ENCODE data around the gene ZBTB20. TPM values are rescaled to one million over a fixed set of nuclear protein-coding genes. Genes with fewer than 3 reads are reported as not detected.

ZBTB20 gene
- total RNA-seq: 95.2 TPM

DNA sequence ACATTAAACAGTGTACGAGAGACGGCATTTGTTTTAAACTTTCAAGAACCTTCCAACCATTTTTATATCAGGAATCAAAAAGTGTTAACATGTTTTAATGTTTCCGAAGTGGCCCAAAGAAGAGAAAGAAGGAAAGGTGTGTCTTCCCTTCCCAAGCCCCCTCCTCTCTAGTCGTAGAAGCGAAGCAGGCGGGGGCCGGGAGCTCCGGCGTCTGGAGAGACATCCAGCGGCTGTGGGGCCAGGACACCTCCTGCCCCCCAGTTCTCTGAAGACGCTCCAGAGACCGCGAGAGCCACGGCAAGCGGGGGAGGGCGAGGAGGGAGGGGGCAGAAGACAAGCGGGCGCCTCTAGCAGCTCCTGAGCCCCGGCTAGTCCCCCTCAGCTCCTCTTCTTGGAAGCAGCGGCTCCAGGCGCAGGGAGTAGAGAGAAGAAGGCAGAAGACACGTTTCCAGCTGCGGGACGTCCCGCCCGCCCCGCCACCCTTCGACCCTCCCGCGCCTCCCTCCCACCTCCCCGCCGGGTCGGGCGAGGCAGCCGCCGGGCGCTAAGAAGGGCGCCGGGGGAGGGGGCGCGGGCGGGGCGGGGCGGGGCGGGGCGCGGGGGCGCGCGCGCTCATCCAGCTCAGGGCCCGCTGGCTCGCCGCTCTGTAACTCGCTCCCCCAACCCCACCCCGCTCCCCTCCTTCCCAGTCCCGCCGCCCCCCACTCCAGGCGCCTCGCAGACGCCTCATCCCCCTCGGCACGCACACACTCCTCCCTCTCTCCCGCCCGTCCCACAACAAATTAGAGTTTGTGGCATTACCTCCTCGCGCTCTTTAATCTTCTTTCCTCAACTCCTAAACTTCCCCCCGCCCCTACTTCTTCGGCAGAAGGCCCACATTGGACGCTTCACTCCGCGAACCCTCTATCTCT is at the start of gene ZBTB20:
TSS of gene ZBTB20 (minus strand) at position 871 of the 911 bp plus-strand sequence.

GRCh38 chr3:114293838-114294535 is 853.1 kb downstream of the ZBTB20 start, which contains the start of gene TIGIT:
TSS of gene TIGIT (plus strand) at chr3:114294028. CDS start at chr3:114294062, 34 bp downstream.

Measured in camera-type eye (tissue), 1 donor.